Activated CD8-positive, alpha-beta memory T cell treated with anti-CD3 and anti-CD28 coated beads, Interleukin-2, amount 50 U/mL, for 4 hours (primary cell): ENCODE measurements around the gene ZNF385D.

Experiments used
- DNase-seq: peaks from one replicate; pipeline ENCODE4 v3.0.0-alpha.2; 2020

ZNF385D gene

DNA sequence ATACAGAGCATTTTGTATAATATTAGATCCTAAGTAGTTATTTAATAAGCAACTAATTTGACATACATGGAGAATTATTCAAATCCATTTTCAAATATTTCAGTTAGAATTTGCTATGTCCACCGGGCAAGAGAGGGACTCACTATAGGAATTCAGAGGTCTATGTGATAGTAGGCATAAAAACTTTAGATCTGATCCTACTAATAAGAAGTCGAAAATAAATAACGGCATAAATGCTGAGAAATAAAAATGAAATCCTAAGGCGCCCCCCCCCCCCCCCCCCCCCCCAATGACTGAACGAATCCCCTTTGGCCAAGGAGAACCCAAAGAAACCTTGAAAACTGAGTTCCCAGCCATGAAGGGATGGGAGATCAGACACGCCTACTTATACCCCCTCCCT is 80.6 kb downstream of the ZNF385D start:
- DNase-seq = no peak

- DNase-seq = no peak
These were observed 83.0 kb downstream of the ZNF385D start for GRCh38 chr3:21668012-21668411.

- no peak for DNase-seq
These were observed 85.4 kb downstream of the ZNF385D start for GRCh38 chr3:21665444-21666100.

GRCh38 chr3:21664996-21665395 is 86.0 kb downstream of the ZNF385D start:
- DNase-seq = no peak

- no peak for DNase-seq
These were observed 88.6 kb downstream of the ZNF385D start for GRCh38 chr3:21662403-21662802.

- no peak for DNase-seq
These were observed 96.3 kb downstream of the ZNF385D start for GRCh38 chr3:21654662-21655061.

- DNase-seq = no peak
These were observed 96.8 kb downstream of the ZNF385D start for GRCh38 chr3:21654241-21654640.

GRCh38 chr3:21649519-21649918 is 101.5 kb downstream of the ZNF385D start:
- DNase-seq = no peak

DNA sequence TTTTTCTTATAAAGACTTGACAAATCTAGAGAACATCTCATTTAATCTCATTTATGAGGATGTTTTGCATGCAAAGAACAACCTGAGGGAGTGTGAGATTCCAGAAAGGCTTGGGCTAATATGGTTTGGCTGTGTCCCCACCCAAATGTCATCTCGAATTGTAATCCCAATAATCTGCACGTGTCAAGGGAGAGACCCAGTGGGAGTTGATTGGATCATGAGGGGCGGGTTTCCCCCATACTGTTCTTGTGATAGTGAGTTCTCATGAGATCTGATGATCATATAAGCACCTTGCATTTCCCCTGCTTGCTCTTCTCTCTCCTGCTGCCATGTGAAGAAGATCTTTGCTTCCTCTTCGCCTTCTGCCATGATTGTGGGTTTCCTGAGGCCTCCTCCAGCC is 103.0 kb downstream of the ZNF385D start:
- DNase-seq = no peak

DNA sequence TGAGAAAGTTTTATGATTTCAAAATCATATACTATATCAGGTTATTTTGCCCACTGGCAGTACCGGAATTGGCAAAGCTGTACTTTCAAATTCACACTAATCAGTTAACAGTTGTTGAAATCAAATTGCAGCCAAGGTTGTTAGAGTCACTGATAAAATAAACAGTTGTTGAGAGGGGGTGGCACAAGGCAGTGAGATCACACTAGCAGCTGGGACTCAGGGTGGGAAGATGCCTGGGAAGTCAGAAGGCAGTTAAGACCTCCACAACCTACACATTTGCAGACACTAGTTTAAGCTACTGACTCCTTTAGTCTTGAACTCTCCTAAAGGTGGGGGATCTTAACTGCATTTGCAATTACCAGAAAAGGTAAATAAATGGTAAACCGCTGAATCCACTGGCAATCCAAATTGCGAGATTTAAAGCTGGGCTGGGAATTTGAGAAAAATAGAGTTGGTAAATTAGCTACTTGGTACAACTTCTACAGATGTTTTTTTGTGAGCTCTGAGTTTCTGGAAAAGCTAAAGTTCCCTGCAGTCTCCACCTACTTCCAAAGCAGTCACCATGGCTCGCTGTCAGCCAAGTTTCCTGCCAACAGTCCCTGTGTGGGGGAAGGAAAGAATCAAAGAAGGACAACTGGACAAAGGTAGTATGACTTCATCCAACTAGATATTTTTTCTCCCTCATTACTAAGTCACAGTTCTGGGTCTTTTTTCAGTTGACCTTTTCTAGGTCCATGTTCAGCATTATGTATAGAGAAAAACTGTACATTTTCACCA is 105.7 kb downstream of the ZNF385D start:
- no peak for DNase-seq

DNA sequence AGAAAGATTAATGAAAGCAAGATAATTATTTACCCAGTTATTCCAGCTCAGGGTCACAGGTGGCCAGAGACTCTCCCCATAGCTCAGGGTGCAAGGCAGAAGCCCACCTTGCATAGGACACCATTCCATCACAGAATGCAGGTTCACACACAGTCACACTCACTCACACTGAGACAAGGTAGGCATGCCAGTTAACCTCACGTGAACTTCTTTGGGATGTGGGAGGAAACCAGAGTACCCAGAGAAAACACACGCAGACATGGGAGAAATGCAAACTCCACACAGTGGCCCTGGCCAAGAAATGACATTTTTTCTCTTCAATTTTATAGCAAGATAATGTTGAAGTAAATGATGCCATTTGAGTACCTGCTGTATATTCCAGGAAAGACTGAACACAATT is 106.7 kb downstream of the ZNF385D start:
- DNase-seq = no peak

- no peak for DNase-seq
These were observed 107.3 kb downstream of the ZNF385D start for GRCh38 chr3:21643752-21644151.

DNA sequence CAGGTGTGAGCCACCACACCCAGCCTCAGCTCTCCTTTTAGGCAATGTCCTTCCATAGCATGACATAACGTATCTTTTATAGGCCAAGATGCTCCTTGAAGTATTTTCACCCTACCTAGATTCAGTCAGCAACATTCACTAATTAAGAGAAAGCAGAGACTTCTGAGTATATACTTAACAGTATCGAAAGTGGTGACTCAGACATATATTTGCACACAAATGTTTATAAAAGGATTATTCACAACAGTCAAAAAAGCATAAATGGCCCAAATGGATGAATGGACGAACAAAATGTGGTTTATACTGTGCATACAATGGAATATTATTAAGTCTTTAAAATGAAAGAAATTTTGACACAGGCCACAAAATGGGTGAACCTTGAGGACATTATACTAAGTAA is 108.6 kb downstream of the ZNF385D start:
- no peak for DNase-seq

DNA sequence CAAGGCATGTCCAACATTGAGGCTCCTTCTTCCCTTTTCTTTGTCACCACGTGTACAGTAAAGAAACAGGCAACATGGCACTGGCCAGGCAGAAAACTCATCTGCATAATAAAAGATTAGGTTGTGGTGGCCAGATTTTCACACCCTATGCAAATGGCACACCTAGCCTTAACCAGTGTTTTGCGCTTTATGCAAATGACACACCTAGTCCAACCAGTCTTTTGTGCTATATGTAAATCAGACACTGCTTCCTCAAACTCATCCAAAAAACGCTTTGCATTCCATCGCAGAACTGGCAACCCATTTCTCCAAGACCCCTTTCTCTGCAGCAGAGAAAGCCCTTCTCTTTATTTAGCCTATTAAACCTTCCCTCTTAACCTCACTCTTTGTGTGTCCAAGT is 109.1 kb downstream of the ZNF385D start:
- no peak for DNase-seq

DNA sequence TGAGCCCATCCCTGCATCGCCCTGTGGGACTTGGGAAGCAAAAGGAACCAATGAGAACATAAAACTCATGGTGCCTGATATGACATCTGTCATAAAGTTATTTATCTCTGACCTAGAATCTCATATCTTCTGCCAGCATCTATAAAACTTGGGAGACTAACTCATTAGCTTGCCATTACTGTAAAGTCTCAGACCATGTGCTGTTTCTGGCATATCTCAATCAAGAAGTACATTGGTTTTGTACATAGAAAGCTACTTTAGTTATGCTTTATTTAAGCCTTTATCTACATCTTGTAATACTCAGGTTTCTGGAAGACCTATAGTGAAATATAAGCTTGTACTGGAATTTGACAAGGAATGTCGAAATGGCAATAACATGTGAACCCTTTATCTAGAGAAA is 112.5 kb downstream of the ZNF385D start:
- DNase-seq = no peak

- DNase-seq = no peak
These were observed 116.9 kb downstream of the ZNF385D start for GRCh38 chr3:21634112-21634511.

- DNase-seq = no peak
These were observed 126.5 kb downstream of the ZNF385D start for GRCh38 chr3:21624524-21624923.

- DNase-seq = no peak
These were observed 129.8 kb downstream of the ZNF385D start for GRCh38 chr3:21621181-21621651.

GRCh38 chr3:21620511-21621155 is 130.4 kb downstream of the ZNF385D start:
- DNase-seq = no peak

GRCh38 chr3:21618695-21619094 is 132.3 kb downstream of the ZNF385D start:
- no peak for DNase-seq

DNA sequence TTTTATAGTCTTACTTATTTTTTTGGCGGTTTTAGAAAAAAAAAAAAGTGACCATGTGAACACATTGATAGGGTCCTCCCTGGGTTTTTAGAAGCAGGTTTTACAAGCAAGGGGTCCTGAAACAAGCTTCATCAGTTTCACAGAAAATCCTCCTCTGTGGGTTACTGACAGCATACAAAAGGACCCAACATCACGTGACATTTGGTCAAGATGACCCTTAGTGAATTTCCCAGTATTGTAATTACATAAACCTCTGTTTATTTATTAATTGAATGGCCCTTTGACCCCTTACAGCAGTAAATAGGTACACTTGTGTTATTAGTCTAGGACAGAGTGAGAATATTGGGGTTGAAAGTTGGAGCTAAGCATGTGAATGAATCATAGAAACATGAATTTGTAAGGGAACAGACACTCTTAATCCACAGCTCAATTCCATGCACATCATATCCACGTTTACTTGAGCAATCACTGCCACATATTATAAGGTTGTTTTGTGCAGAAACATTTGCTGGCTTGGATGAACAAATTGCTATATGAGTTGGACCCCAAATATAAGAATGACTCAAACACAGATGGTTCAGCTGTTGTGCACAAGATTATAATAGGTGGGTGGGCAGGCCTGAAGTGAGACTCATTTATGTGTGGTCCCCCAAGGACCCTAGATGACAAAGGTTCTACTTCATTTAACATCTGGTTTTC is 137.5 kb downstream of the ZNF385D start:
- DNase-seq = no peak

GRCh38 chr3:21601178-21601577 is 149.8 kb downstream of the ZNF385D start:
- no peak for DNase-seq

DNA sequence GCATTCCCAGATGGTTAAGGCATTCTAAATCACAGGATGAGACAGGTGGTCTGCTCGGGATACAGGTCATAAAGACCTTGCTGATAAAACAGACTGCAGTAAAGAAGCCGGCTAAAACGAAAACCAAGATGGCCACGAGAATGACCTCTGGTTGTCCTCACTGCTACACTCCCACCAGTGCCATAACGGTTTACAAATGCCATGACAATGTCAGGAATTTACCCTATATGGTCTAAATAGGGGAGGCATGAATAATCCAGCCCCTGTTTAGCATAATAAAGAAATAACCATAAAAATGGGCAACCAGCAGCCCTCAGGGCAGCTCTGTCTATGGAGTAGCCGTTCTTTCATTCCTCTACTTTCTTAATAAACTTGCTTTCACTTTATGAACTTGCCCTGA is 151.1 kb downstream of the ZNF385D start:
- DNase-seq = no peak
